T-helper 17 cell (primary cell): ENCODE data around the gene SND1. TPM values are rescaled to one million over a fixed set of nuclear protein-coding genes. Genes with fewer than 3 reads are reported as not detected.
"Not testable (repeated sequence)": the region's sequence is repeated elsewhere in the genome, so short reads cannot be mapped to it uniquely, and the experiment has no call there.

ENCODE experiments used
- ATAC-seq: fragments of 150-1000 bp; cut with Tn5 transposase; 2 replicates; pipeline ENCODE4 v1.10.0; 2021; ENCODE audit warnings: mild to moderate bottlenecking, moderate library complexity
- DNase-seq, 3 donors: peaks; one replicate each; pipeline versions ENCODE4 v3.0.0 to v3.0.0-alpha.2; 2020 to 2021
- H3K9me3 ChIP-seq: one replicate; pipeline ENCODE4 v1.7.0; 2013; ENCODE audit warnings: low read length, mild to moderate bottlenecking; ENCODE audit not compliant: control insufficient read depth, poor library complexity, severe bottlenecking
- H3K27ac Mint-ChIP-seq: one replicate; pipeline ENCODE4 v1.8.0; 2022; ENCODE audit warnings: mild to moderate bottlenecking, moderate library complexity, mixed read lengths
- H3K27me3 Mint-ChIP-seq: one replicate; pipeline ENCODE4 v1.8.0; 2022; ENCODE audit warnings: mixed read lengths
- H3K36me3 Mint-ChIP-seq: one replicate; pipeline ENCODE4 v1.8.0; 2022; ENCODE audit warnings: low read depth, mixed read lengths
- H3K4me1 Mint-ChIP-seq: one replicate; pipeline ENCODE4 v1.8.0; 2022; ENCODE audit warnings: mild to moderate bottlenecking, mixed read lengths
- H3K4me3 Mint-ChIP-seq: one replicate; pipeline ENCODE4 v1.8.0; 2022; ENCODE audit warnings: mild to moderate bottlenecking, moderate library complexity, mixed read lengths
- total RNA-seq, 4 donors: library from RNA in 2 of 4; stranded (reverse) in 2 of 4; gene quantifications; one replicate each; pipeline ENCODE4 v1.2.3 and lab custom pipeline; 2022 to 2026

Gene SND1
- total RNA-seq, 2 donors from 2014 or later, result 201 to 208 TPM

- peaks cover 32% of the 10 kb centered on the region for H3K4me1 Mint-ChIP-seq
- peaks cover 8% of the 10 kb centered on the region for H3K36me3 Mint-ChIP-seq
- no peaks in the 10 kb centered on the region for H3K9me3 ChIP-seq
- H3K27ac Mint-ChIP-seq, result no peak overlapping the region
- DNase-seq (no peak), ATAC-seq (no peak)
- H3K27me3 Mint-ChIP-seq, result no peaks in the 10 kb centered on the region
- H3K4me3 Mint-ChIP-seq, result no peak overlapping the region
Observed at GRCh38 chr7:127900732-127901685, 249.0 kb downstream of the SND1 start.

GRCh38 chr7:127901895-127902703, 250.1 kb downstream of the SND1 start:
- peaks cover 37% of the 10 kb centered on the region for H3K4me1 Mint-ChIP-seq
- no peak overlapping the region for H3K4me3 Mint-ChIP-seq
- H3K27ac Mint-ChIP-seq, result no peak overlapping the region
- no peaks in the 10 kb centered on the region for H3K27me3 Mint-ChIP-seq
- DNase-seq, result no peak
- H3K9me3 ChIP-seq, result no peaks in the 10 kb centered on the region
- H3K36me3 Mint-ChIP-seq, result peaks cover 8% of the 10 kb centered on the region
- no peak for ATAC-seq

- H3K4me3 Mint-ChIP-seq, DNase-seq, ATAC-seq, H3K27ac Mint-ChIP-seq, H3K27me3 Mint-ChIP-seq, H3K9me3 ChIP-seq, H3K36me3 Mint-ChIP-seq: not testable (repeated sequence)
- H3K4me1 Mint-ChIP-seq, result peaks cover 38% of the 10 kb centered on the region
Observed at GRCh38 chr7:127902753-127903152, 250.8 kb downstream of the SND1 start.

GRCh38 chr7:127903892-127904669, 252.1 kb downstream of the SND1 start:
- Mint-ChIP-seq H3K4me1 (peaks cover 44% of the 10 kb centered on the region), H3K27ac (no peak overlapping the region), H3K36me3 (peaks cover 10% of the 10 kb centered on the region), H3K4me3 (no peak overlapping the region), H3K27me3 (no peaks in the 10 kb centered on the region)
- no peaks in the 10 kb centered on the region for H3K9me3 ChIP-seq
- ATAC-seq (no peak), DNase-seq (no peak)

- peaks cover 39% of the 10 kb centered on the region for H3K4me1 Mint-ChIP-seq
Observed at GRCh38 chr7:127904670-127904985, 252.6 kb downstream of the SND1 start.

GRCh38 chr7:127905021-127905420, 253.0 kb downstream of the SND1 start:
- no peaks in the 10 kb centered on the region for H3K27me3 Mint-ChIP-seq
- H3K36me3 Mint-ChIP-seq, result peaks cover 7% of the 10 kb centered on the region
- H3K4me3 Mint-ChIP-seq, result no peak overlapping the region
- ATAC-seq (no peak), DNase-seq (no peak)
- no peak overlapping the region for H3K27ac Mint-ChIP-seq
- H3K9me3 ChIP-seq, result no peaks in the 10 kb centered on the region
- H3K4me1 Mint-ChIP-seq, result peaks cover 35% of the 10 kb centered on the region

More at GRCh38 chr7:127904670-127904985, 252.6 kb downstream of the SND1 start:
- DNase-seq, result no peak
- no peak for ATAC-seq
- Mint-ChIP-seq H3K27ac (no peak overlapping the region), H3K27me3 (no peaks in the 10 kb centered on the region), H3K4me3 (no peak overlapping the region), H3K36me3 (peaks cover 9% of the 10 kb centered on the region)
- H3K9me3 ChIP-seq, result no peaks in the 10 kb centered on the region

- ATAC-seq (no peak), DNase-seq (no peak)
- Mint-ChIP-seq H3K27ac (no peak overlapping the region), H3K4me3 (no peak overlapping the region), H3K4me1 (peaks cover 34% of the 10 kb centered on the region), H3K27me3 (no peaks in the 10 kb centered on the region), H3K36me3 (peaks cover 7% of the 10 kb centered on the region)
- H3K9me3 ChIP-seq, result no peaks in the 10 kb centered on the region
Observed at GRCh38 chr7:127905491-127906330, 253.7 kb downstream of the SND1 start.

GRCh38 chr7:127907110-127908040, 255.4 kb downstream of the SND1 start:
- no peak overlapping the region for H3K4me3 Mint-ChIP-seq

GRCh38 chr7:127908430-127909258, 256.6 kb downstream of the SND1 start:
- Mint-ChIP-seq H3K36me3 (peaks cover 7% of the 10 kb centered on the region), H3K4me1 (peaks cover 30% of the 10 kb centered on the region), H3K4me3 (no peak overlapping the region), H3K27ac (peak overlapping the region; percentile 1), H3K27me3 (no peaks in the 10 kb centered on the region)
- no peak for ATAC-seq
- no peak for DNase-seq
- no peaks in the 10 kb centered on the region for H3K9me3 ChIP-seq

More at GRCh38 chr7:127907110-127908040, 255.4 kb downstream of the SND1 start:
- H3K27me3 Mint-ChIP-seq, result no peaks in the 10 kb centered on the region
- H3K9me3 ChIP-seq, result no peaks in the 10 kb centered on the region
- ATAC-seq (no peak), DNase-seq (no peak)
- H3K36me3 Mint-ChIP-seq, result peaks cover 7% of the 10 kb centered on the region
- peaks cover 28% of the 10 kb centered on the region for H3K4me1 Mint-ChIP-seq
- no peak overlapping the region for H3K27ac Mint-ChIP-seq

GRCh38 chr7:127909424-127910152, 257.6 kb downstream of the SND1 start:
- Mint-ChIP-seq H3K27ac (peak overlapping the region; percentile 1), H3K4me3 (no peak overlapping the region), H3K4me1 (peaks cover 29% of the 10 kb centered on the region), H3K27me3 (no peaks in the 10 kb centered on the region), H3K36me3 (peaks cover 7% of the 10 kb centered on the region)
- ATAC-seq (no peak), DNase-seq (no peak)
- no peaks in the 10 kb centered on the region for H3K9me3 ChIP-seq
